ENCODE results near the gene DLK1. TPM values are rescaled to one million over a fixed set of nuclear protein-coding genes. Genes with fewer than 3 reads are reported as not detected.

Gene DLK1
- total RNA-seq, 2 experiments from 2014 or later = not detected

DNA sequence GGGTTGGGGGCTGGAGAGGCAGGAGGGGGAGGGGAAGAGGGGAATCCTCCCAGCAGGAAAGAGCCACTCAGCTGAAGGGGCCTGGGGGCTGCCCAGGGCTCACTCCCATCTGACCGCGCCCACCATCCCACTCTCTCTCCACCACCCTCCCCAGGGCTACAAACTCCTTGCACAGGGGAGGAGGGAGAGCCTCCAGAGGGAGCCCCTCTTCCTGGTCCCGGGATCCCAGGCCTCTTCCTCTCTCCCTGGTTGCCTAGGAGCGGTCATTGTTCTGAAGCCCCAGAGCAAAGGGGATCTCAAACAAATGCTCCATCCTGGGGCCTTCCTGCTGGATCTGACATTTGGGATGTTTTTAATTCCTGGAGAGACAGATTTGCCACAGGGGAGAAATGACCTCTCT, 39.8 kb upstream of the DLK1 start:
- ATAC-seq = no peak
- no peaks in the 10 kb centered on the region for H3K27me3 Mint-ChIP-seq
- DNase-seq = no peak
- H3K27ac Mint-ChIP-seq = no peak overlapping the region
- no peak overlapping the region for H3K4me3 Mint-ChIP-seq
- no peaks in the 10 kb centered on the region for H3K9me3 Mint-ChIP-seq (ENCODE audit: low read depth)
- intact Hi-C loops (cut with DNase I, micrococcal nuclease) = no loop called here
- H3K36me3 Mint-ChIP-seq (ENCODE audit: low read depth) = no peaks in the 10 kb centered on the region
- ChIA-PET CTCF (no interaction called here), POLR2A (no interaction called here)
- H3K4me1 Mint-ChIP-seq = no peaks in the 10 kb centered on the region

DNA sequence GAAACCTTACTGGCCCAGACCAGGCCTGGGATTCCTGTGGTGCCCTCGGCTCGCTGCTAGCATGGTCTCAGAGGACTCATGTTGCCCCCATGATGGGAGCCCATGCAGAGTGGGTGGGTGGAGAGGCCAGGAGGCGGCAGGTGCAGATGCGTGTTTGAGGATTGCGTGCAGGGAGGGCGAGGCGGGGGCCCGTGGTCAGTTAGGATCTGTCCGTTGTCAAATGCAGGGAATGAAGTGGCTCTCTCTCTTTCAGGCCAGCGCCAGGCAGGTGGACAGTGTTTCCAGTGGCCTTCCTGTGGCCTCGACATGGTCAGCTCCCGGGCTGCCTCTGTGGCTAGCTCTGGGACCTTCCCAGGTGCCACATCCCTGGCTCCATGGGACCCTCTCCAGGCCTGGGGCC, 39.3 kb upstream of the DLK1 start:
- intact Hi-C loops (cut with DNase I, micrococcal nuclease) = no loop called here
- no peaks in the 10 kb centered on the region for H3K36me3 Mint-ChIP-seq (ENCODE audit: low read depth)
- ATAC-seq (no peak), DNase-seq (no peak)
- H3K27ac Mint-ChIP-seq = no peak overlapping the region
- ChIA-PET POLR2A (no interaction called here), CTCF (no interaction called here)
- no peaks in the 10 kb centered on the region for H3K4me1 Mint-ChIP-seq
- H3K4me3 Mint-ChIP-seq = no peak overlapping the region
- no peaks in the 10 kb centered on the region for H3K9me3 Mint-ChIP-seq (ENCODE audit: low read depth)
- no peaks in the 10 kb centered on the region for H3K27me3 Mint-ChIP-seq

- POLR2A ChIA-PET = no interaction called here
- Mint-ChIP-seq H3K36me3 (ENCODE audit: low read depth) (no peaks in the 10 kb centered on the region), H3K27ac (no peak overlapping the region), H3K4me1 (no peaks in the 10 kb centered on the region), H3K27me3 (no peaks in the 10 kb centered on the region), H3K4me3 (no peak overlapping the region), H3K9me3 (ENCODE audit: low read depth) (no peaks in the 10 kb centered on the region)
- DNase-seq (no peak), ATAC-seq (no peak)
- intact Hi-C loops (cut with DNase I, micrococcal nuclease) = no loop called here
- CTCF ChIA-PET = no interaction called here
These were observed 38.6 kb upstream of the DLK1 start for GRCh38 chr14:100688051-100688450.

GRCh38 chr14:100688598-100689461, 37.9 kb upstream of the DLK1 start:
- H3K4me3 Mint-ChIP-seq = no peak overlapping the region
- H3K4me1 Mint-ChIP-seq = no peaks in the 10 kb centered on the region
- DNase-seq = no peak
- no peaks in the 10 kb centered on the region for H3K9me3 Mint-ChIP-seq (ENCODE audit: low read depth)
- H3K27me3 Mint-ChIP-seq = no peaks in the 10 kb centered on the region
- intact Hi-C loops (cut with DNase I, micrococcal nuclease) = no loop called here
- H3K27ac Mint-ChIP-seq = no peak overlapping the region
- ATAC-seq = no peak
- no peaks in the 10 kb centered on the region for H3K36me3 Mint-ChIP-seq (ENCODE audit: low read depth)
- ChIA-PET POLR2A (no interaction called here), CTCF (no interaction called here)

GRCh38 chr14:100690672-100691071, 36.0 kb upstream of the DLK1 start:
- H3K4me3 Mint-ChIP-seq = no peak overlapping the region
- no peaks in the 10 kb centered on the region for H3K9me3 Mint-ChIP-seq (ENCODE audit: low read depth)
- CTCF ChIA-PET = no interaction called here
- H3K27ac Mint-ChIP-seq = no peak overlapping the region
- H3K36me3 Mint-ChIP-seq (ENCODE audit: low read depth) = no peaks in the 10 kb centered on the region
- H3K27me3 Mint-ChIP-seq = no peaks in the 10 kb centered on the region
- DNase-seq (no peak), ATAC-seq (no peak)
- intact Hi-C loops (cut with DNase I, micrococcal nuclease) = no loop called here
- POLR2A ChIA-PET = no interaction called here
- H3K4me1 Mint-ChIP-seq = no peaks in the 10 kb centered on the region

DNA sequence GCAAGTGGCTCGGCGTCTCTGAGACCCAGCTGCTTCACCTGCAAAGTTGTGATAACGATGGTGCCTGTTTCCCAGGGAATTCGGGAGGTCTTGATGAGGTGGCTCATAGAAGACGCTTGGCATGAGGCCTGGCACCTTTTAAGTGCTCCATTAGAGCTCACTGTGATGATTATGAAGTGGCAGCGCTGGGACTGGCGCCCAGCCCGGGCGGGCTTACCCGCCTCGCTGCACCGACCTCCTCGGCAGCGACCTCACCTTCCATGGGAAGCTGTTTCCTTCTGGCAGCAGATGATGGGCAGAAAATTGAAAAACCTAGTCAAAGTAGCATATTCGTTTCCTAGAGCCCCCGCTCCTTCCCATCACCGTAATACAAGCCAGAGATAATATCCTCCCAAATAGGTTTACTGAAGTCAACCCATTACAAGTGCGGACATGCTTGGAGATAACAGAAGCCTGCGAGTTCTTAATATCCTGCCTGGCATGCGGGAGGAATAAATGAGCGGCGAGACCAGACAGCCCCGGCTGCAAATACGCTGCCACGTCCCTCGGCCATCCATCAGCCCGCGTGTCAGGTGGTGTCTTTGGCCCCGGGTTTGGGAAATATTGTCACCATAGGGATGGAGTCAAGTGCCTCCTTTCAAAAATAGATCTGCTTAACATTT, 35.2 kb upstream of the DLK1 start:
- no peaks in the 10 kb centered on the region for H3K27me3 Mint-ChIP-seq
- intact Hi-C loops (cut with DNase I, micrococcal nuclease) = no loop called here
- ChIA-PET POLR2A (no interaction called here), CTCF (no interaction called here)
- ATAC-seq (no peak), DNase-seq (no peak)
- no peak overlapping the region for H3K27ac Mint-ChIP-seq
- no peaks in the 10 kb centered on the region for H3K36me3 Mint-ChIP-seq (ENCODE audit: low read depth)
- H3K4me3 Mint-ChIP-seq = no peak overlapping the region
- no peaks in the 10 kb centered on the region for H3K4me1 Mint-ChIP-seq
- no peaks in the 10 kb centered on the region for H3K9me3 Mint-ChIP-seq (ENCODE audit: low read depth)

DNA sequence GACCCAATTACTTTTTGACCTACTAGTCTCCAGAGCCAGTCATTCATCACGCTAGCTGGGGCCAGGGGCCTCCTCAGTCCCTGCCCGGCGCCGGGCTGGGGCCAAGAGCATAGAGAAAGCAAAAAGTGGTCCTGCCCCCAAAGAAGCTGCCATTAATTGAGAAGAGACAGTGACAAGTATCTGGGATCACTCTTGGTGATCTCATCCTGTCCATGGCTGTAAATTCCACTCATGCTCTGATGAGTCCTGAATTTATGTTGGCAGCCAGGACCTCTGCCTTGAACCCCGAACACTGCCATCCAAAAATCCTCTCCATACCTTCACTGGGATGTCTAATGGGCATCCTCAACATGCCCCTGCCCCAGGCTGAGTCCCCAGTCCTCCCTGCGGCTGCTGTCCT, 34.4 kb upstream of the DLK1 start:
- no peak overlapping the region for H3K27ac Mint-ChIP-seq
- intact Hi-C loops (cut with DNase I, micrococcal nuclease) = no loop called here
- no peak overlapping the region for H3K4me3 Mint-ChIP-seq
- DNase-seq (no peak), ATAC-seq (no peak)
- H3K9me3 Mint-ChIP-seq (ENCODE audit: low read depth) = no peaks in the 10 kb centered on the region
- ChIA-PET CTCF (no interaction called here), POLR2A (no interaction called here)
- H3K27me3 Mint-ChIP-seq = no peaks in the 10 kb centered on the region
- H3K36me3 Mint-ChIP-seq (ENCODE audit: low read depth) = no peaks in the 10 kb centered on the region
- H3K4me1 Mint-ChIP-seq = no peaks in the 10 kb centered on the region

DNA sequence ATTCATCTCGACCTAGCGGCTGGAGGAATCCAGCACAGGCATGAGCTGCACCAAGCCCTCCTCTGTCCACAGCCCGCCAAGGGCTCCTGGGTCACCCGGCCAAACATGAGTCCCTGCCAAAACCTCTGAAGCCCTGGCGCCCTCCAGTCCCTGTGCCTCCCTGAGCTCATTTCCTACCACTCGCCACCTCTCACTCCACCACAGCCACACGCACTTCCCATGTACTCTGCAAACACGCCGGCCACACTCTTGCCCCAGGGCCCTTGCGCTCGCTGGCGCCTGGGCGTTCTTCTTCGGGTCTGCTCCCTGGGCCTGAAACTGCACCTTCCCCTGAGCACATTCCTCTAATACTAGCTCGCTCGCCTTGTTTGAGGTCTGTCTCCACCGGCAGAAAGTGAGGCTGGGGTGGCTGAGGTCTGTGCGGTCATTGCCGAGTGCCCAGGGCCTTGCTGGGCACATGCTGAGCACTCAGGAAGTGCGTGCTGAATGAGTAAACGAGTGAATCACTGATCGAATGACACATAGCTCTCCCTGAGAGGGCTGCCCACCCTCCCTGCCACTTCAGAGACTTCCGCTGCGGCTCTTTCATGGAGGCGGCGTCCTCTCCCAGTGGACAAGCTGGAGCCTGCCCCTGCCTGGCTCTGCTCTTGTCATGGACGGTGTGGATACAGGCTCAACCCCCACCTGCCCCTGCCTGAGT, 33.7 kb upstream of the DLK1 start:
- ATAC-seq (no peak), DNase-seq (no peak)
- intact Hi-C loops (cut with DNase I, micrococcal nuclease) = no loop called here
- H3K4me1 Mint-ChIP-seq = no peaks in the 10 kb centered on the region
- H3K27ac Mint-ChIP-seq = no peak overlapping the region
- H3K36me3 Mint-ChIP-seq (ENCODE audit: low read depth) = no peaks in the 10 kb centered on the region
- ChIA-PET POLR2A (no interaction called here), CTCF (no interaction called here)
- H3K27me3 Mint-ChIP-seq = no peaks in the 10 kb centered on the region
- no peak overlapping the region for H3K4me3 Mint-ChIP-seq
- H3K9me3 Mint-ChIP-seq (ENCODE audit: low read depth) = no peaks in the 10 kb centered on the region

GRCh38 chr14:100693877-100694578, 32.7 kb upstream of the DLK1 start:
- CTCF ChIA-PET = no interaction called here
- Mint-ChIP-seq H3K4me1 (no peaks in the 10 kb centered on the region), H3K36me3 (ENCODE audit: low read depth) (no peaks in the 10 kb centered on the region), H3K27ac (no peak overlapping the region), H3K9me3 (ENCODE audit: low read depth) (no peaks in the 10 kb centered on the region), H3K4me3 (no peak overlapping the region), H3K27me3 (peaks cover 4% of the 10 kb centered on the region)
- intact Hi-C loops (cut with DNase I, micrococcal nuclease) = no loop called here
- POLR2A ChIA-PET = no interaction called here
- no peak for ATAC-seq
- no peak for DNase-seq

- ChIA-PET POLR2A (no interaction called here), CTCF (interaction anchor here (0.6 kb wide), 1 partner anchor 894 kb away, joined by 3 read pairs; no protein-coding TSS in a partner anchor)
- no peak for DNase-seq
These were observed 31.9 kb upstream of the DLK1 start for GRCh38 chr14:100694579-100695422.

DNA sequence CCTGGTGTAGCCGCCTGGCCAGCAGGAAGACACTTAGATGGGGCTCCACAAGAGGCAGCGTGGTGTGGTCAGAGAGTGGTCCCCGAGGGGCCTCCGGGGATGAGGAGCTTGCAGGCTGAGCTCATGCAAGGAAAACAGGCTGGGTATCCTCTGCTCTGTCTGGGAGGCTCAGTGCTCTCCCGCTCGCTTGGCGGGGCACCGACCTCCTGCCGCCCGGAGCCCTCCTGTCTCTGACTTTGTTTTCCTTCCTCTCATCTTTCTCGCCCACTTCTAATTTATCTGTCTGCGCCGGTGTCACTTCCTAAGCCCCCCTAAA, 31.3 kb upstream of the DLK1 start:
- no peaks in the 10 kb centered on the region for H3K9me3 Mint-ChIP-seq (ENCODE audit: low read depth)

More at GRCh38 chr14:100694579-100695422, 31.9 kb upstream of the DLK1 start:
- H3K9me3 Mint-ChIP-seq (ENCODE audit: low read depth) = no peaks in the 10 kb centered on the region
- H3K36me3 Mint-ChIP-seq (ENCODE audit: low read depth) = no peaks in the 10 kb centered on the region
- intact Hi-C loops (cut with DNase I, micrococcal nuclease) = no loop called here
- no peak overlapping the region for H3K27ac Mint-ChIP-seq
- H3K27me3 Mint-ChIP-seq = peaks cover 6% of the 10 kb centered on the region
- ATAC-seq = no peak
- H3K4me1 Mint-ChIP-seq = no peaks in the 10 kb centered on the region
- H3K4me3 Mint-ChIP-seq = no peak overlapping the region

More for the DNA sequence above, 31.3 kb upstream of the DLK1 start:
- POLR2A ChIA-PET = no interaction called here
- intact Hi-C loops (cut with DNase I, micrococcal nuclease) = no loop called here
- Mint-ChIP-seq H3K36me3 (ENCODE audit: low read depth) (no peaks in the 10 kb centered on the region), H3K4me1 (no peaks in the 10 kb centered on the region), H3K27me3 (peaks cover 6% of the 10 kb centered on the region), H3K27ac (no peak overlapping the region), H3K4me3 (no peak overlapping the region)
- no peak for DNase-seq
- CTCF ChIA-PET = interaction anchor here (0.6 kb wide), 1 partner anchor 894 kb away, joined by 3 read pairs; no protein-coding TSS in a partner anchor
- ATAC-seq = no peak
